Common myeloid progenitor, CD34-positive (primary cell): Measurements from ENCODE around the gene MESP2.
"Not testable (repeated sequence)": the region's sequence is repeated elsewhere in the genome, so short reads cannot be mapped to it uniquely, and the experiment has no call there.

Experiments
- CTCF ChIA-PET: fragments of 350-600 bp; sonication (Branson Sonifier 250); formaldehyde crosslinking; loops from one replicate; lab custom pipeline; 2021; ENCODE audit warnings: antibody characterized with exemption; lab: Charles Lee
- POLR2A ChIA-PET: fragments of 350-600 bp; sonication (Branson Sonifier 250); formaldehyde crosslinking; loops from one replicate; lab custom pipeline; 2021; ENCODE audit warnings: antibody characterized with exemption; lab: Charles Lee
- DNase-seq, 3 donors: peaks; one replicate each; pipeline versions ENCODE4 v3.0.0 to v3.0.0-alpha.2; 2013
- H3K27ac ChIP-seq, 2 experiments: 1 replicate in 1 of 2; 2 replicates in 1 of 2; pipeline ENCODE4 v1.7.0; 2013; ENCODE audit warnings: inconsistent platforms in 2 of 2, low read length in 2 of 2, mild to moderate bottlenecking in 2 of 2, low read depth in 1 of 2, moderate library complexity in 1 of 2; ENCODE audit not compliant: severe bottlenecking in 2 of 2, insufficient read depth in 1 of 2, poor library complexity in 1 of 2
- H3K27me3 ChIP-seq, 5 experiments: replicated peaks in 2 of 5; 1 replicate in 3 of 5; 2 replicates in 2 of 5; pipeline versions ENCODE4 v1.6.1 to v1.7.0; 2013; ENCODE audit warnings: low read length in 4 of 5, mild to moderate bottlenecking in 2 of 5, moderate library complexity in 2 of 5, inconsistent platforms in 1 of 5; ENCODE audit not compliant: insufficient read depth in 5 of 5, control insufficient read depth in 4 of 5
- H3K36me3 ChIP-seq, 4 experiments: 1 replicate in 2 of 4; 2 replicates in 2 of 4; pipeline versions ENCODE4 v1.6.1 to v1.7.0; 2013; ENCODE audit warnings: low read length in 3 of 4, control low read depth in 1 of 4, mild to moderate bottlenecking in 1 of 4; ENCODE audit not compliant: control insufficient read depth in 4 of 4, insufficient read depth in 4 of 4
- H3K4me1 ChIP-seq, 4 experiments: 1 replicate in 3 of 4; 2 replicates in 1 of 4; pipeline versions ENCODE4 v1.6.1 to v1.7.1; 2013; ENCODE audit warnings: low read length in 3 of 4, mild to moderate bottlenecking in 3 of 4, control low read depth in 1 of 4, inconsistent platforms in 1 of 4, moderate library complexity in 1 of 4; ENCODE audit not compliant: control insufficient read depth in 4 of 4, insufficient read depth in 4 of 4; ENCODE audit errors: control extremely low read depth in 1 of 4
- H3K4me3 ChIP-seq, 7 experiments: 1 replicate in 4 of 7; 2 replicates in 3 of 7; pipeline versions ENCODE4 v1.5.1 to v1.7.0; 2013; ENCODE audit warnings: mild to moderate bottlenecking in 7 of 7, low read length in 6 of 7, moderate library complexity in 6 of 7, inconsistent platforms in 2 of 7, low read depth in 2 of 7, control low read depth in 1 of 7; ENCODE audit not compliant: insufficient read depth in 4 of 7, control insufficient read depth in 1 of 7; ENCODE audit errors: extremely low read depth in 1 of 7
- H3K9me3 ChIP-seq, 5 experiments: 1 replicate in 4 of 5; 2 replicates in 1 of 5; pipeline versions ENCODE4 v1.6.1 to v1.7.1; 2013; ENCODE audit warnings: low read length in 4 of 5, mild to moderate bottlenecking in 2 of 5, inconsistent platforms in 1 of 5, low read depth in 1 of 5, moderate library complexity in 1 of 5; ENCODE audit not compliant: control insufficient read depth in 4 of 5, insufficient read depth in 2 of 5; ENCODE audit errors: control extremely low read depth in 1 of 5
- WGBS: methylation state at CpG from one replicate; pipeline ENCODE4 v1.1.5; 2013; ENCODE audit not compliant: insufficient coverage; 5-methylcytosine and 5-hydroxymethylcytosine counted together

MESP2 gene

DNA sequence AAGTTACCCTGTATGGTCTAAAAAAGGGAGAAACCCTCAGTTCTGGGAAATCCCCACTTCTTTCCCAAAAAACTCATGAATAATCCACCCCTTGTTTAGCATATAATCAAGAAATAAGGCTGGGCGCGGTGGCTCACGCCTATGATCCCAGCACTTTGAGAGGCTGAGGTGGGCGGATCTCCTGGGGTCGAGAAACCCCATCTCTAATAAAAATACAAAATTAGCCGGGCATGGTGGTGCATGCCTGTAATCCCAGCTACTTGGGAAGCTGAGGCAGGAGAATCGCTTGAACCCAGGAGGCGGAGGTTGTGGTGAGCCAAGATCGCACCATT is 6.5 kb downstream of the MESP2 start:
- H3K4me1 ChIP-seq = peaks cover 0 to 27% (median 4%) of the 10 kb centered on the region in 4 experiments
- DNase-seq, H3K4me3 ChIP-seq, H3K9me3 ChIP-seq, H3K27me3 ChIP-seq, H3K27ac ChIP-seq: not testable (repeated sequence)
- ChIA-PET CTCF (interaction anchor here (1.2 to 1.8 kb wide), 3 partner anchors 13 to 316 kb away, joined by 3 to 6 read pairs (median 3); no protein-coding TSS in a partner anchor), POLR2A (interaction anchor here (1.5 kb wide), 1 partner anchor 31 kb away, joined by 3 read pairs; no protein-coding TSS in a partner anchor)
- peaks cover 0 to 25% (median 10%) of the 10 kb centered on the region in 4 experiments for H3K36me3 ChIP-seq
- WGBS = 94% methylated on average over 3 of the region's 9 CpGs

DNA sequence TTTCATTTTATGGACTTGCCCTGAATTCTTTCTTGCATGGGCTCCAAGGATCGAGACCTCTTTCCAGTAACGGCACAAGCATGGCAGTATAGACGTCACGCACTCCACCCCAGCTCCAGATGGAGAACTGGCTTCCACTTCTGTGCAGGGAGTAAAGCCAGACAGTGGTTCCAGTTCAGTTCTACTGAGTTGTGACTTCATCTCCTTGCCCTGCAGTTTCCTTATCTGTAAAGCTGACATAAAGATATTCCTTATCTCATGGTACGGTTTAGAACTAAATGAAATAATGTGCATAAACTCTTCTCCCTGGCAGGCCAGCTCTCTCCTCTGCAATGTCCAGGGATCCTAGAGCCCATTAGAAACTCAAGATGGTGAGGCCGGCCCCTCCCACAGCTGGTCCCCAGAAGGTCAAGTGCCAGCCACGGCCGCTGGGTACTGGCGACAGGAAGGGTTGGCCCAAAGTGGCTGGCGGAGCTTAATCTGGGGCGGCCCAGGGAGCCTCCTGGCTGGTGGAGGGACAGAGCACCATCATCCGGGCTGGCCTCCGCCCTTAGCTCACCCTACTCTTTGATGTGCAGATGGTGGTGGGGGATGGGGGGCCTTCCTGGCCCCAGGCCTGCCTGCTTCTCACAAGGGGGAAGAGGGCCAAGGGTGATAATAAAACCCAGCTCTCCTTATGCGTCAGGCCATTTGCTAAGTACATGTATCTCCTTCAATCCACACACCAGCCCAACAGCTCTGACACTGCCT is 7.2 kb downstream of the MESP2 start:
- Histone ChIP-seq H3K27ac (peak overlapping the region in 1 of 2 experiments; percentile 36), H3K4me3 (no peak overlapping the region), H3K27me3 (no peaks in the 10 kb centered on the region), H3K36me3 (peaks cover under 1 to 32% (median 16%) of the 10 kb centered on the region in 4 experiments), H3K4me1 (peaks cover 0 to 27% (median 2%) of the 10 kb centered on the region in 4 experiments), H3K9me3 (peaks cover 0 to 9% (median 5%) of the 10 kb centered on the region in 5 experiments)
- ChIA-PET CTCF (interaction anchor here (1.0 to 1.8 kb wide), 6 partner anchors 12 to 316 kb away, joined by 3 to 7 read pairs (median 4); no protein-coding TSS in a partner anchor), POLR2A (interaction anchor here (1.5 kb wide), 1 partner anchor 30 kb away, joined by 3 read pairs; no protein-coding TSS in a partner anchor)
- peak in 2 of 3 donors; percentile 19 to 28 for DNase-seq
- 97% methylated on average over 11 of the region's 14 CpGs for WGBS

DNA sequence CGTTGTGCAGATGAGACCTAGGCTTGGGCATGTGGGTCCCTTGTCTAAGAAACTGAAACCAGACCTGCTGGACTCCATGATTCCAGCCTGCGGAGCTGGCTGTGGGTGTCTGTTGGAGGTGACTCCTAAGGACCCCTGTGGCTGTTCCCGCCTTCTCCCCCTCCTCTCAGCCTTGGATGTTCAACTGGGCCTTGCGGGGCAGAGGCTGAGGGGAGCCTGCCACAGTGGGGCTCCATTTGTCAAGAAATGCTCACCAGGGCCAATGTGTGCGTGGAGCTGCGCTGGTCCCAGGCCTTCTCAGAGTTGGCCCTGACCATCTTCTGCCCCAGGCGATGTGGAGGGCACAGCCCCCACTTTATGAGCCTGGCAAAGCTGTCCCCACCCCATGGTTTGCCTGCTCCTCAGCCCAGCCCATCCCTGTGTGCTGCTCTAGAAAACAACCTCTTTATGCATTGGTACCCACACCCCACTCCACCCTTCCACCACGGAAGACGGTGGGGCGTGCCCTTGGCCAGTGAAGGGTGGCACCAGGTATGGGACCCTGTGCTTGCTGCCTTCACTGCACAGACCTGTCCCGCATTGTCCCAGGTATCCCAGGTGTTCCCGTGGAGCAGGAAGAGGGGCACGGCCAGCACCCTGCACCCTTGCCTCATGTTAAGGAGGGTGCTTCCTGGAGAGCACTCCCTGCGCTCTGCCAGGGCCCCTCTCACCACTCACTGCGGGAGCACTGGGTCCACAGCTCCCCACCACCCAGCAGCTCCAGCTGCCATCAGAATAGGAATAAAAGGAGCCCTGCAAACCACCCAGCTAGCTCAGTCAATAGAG is 7.9 kb downstream of the MESP2 start:
- ChIA-PET POLR2A (interaction anchor here (0.5 to 1.5 kb wide), 2 partner anchors 12 to 30 kb away, joined by 3 to 5 read pairs; no protein-coding TSS in a partner anchor), CTCF (interaction anchor here (1.0 to 1.8 kb wide), 7 partner anchors 12 to 315 kb away, joined by 3 to 7 read pairs (median 3); no protein-coding TSS in a partner anchor)
- H3K4me1 ChIP-seq = peaks cover 0 to 27% (median 2%) of the 10 kb centered on the region in 4 experiments
- 95% methylated on average over 10 of the region's 15 CpGs for WGBS
- no peak for DNase-seq
- no peak overlapping the region for H3K4me3 ChIP-seq
- peaks cover 0 to 12% (median 7%) of the 10 kb centered on the region in 5 experiments for H3K9me3 ChIP-seq
- peaks cover 2 to 35% (median 20%) of the 10 kb centered on the region in 4 experiments for H3K36me3 ChIP-seq
- no peaks in the 10 kb centered on the region for H3K27me3 ChIP-seq
- H3K27ac ChIP-seq = no peak overlapping the region

DNA sequence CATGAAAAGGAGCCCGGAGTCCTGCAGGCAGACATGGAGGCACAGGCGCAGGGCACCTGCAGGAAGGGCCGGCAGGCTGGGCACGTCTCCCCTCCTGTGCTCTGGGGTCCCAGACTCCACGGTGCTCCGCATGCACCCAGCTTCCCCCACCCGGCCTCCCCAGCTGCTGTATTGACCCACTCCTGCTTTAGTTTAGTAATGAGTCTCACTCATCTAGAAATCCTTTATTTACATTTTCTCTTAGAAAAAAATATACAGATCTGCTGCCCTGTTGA is 8.5 kb downstream of the MESP2 start:
- Histone ChIP-seq H3K9me3 (peaks cover 0 to 12% (median 7%) of the 10 kb centered on the region in 5 experiments), H3K4me3 (no peak overlapping the region), H3K4me1 (peaks cover 0 to 27% (median 2%) of the 10 kb centered on the region in 4 experiments), H3K27ac (no peak overlapping the region), H3K36me3 (peaks cover 2 to 39% (median 22%) of the 10 kb centered on the region in 4 experiments), H3K27me3 (no peaks in the 10 kb centered on the region)
- POLR2A ChIA-PET = interaction anchor here (0.5 kb wide), 1 partner anchor 12 kb away, joined by 5 read pairs; no protein-coding TSS in a partner anchor
- WGBS = 100% methylated on average over 6 of the region's 7 CpGs
- CTCF ChIA-PET = interaction anchor here (1.5 to 1.8 kb wide), 2 partner anchors 13 to 90 kb away, joined by 3 to 7 read pairs; no protein-coding TSS in a partner anchor
- no peak for DNase-seq

DNA sequence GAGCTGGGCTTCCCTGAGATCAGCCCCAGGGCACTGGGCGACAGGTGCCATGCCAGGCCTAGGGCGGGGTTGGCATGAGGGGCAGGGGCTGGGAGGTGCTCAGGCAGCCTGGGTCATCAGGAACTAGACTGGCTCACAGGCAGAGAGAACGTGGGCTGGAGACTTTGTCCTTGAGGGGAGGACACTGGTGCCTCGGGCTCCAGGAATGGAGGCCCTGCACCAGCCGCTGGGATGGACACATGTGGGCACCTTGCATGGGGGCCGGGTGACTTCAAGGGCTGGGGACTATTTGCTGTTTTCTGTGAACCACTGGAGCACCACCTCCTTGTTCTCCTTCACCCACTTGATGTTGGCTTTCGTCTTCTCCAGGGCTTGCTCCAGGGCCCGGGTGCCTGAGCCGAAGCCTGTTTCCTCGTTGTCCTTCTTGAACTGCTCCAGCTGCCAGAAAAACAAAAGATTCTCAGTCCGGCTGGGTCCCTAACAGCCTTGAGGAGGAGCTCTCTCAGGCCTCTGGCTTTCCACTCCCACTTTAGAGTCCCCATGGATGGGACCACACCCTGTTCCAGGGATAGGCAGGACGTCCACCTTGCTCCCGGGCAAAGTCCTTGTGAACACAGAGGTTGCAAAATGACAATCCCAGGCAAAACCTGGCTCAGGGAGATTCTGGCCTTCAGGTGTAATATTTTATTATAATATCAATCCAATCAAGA is 9.1 kb downstream of the MESP2 start:
- no peaks in the 10 kb centered on the region for H3K27me3 ChIP-seq
- ChIA-PET CTCF (interaction anchor here (1.5 to 1.8 kb wide), 2 partner anchors 14 to 89 kb away, joined by 3 to 7 read pairs; no protein-coding TSS in a partner anchor), POLR2A (interaction anchor here (0.5 kb wide), 1 partner anchor 13 kb away, joined by 5 read pairs; no protein-coding TSS in a partner anchor)
- 95% methylated on average over 11 of the region's 13 CpGs for WGBS
- H3K4me3 ChIP-seq = no peak overlapping the region
- H3K9me3 ChIP-seq = peaks cover 0 to 12% (median 7%) of the 10 kb centered on the region in 5 experiments
- DNase-seq = no peak
- H3K36me3 ChIP-seq = peaks cover 4 to 42% (median 23%) of the 10 kb centered on the region in 4 experiments
- H3K27ac ChIP-seq = no peak overlapping the region
- peaks cover 0 to 26% (median 2%) of the 10 kb centered on the region in 4 experiments for H3K4me1 ChIP-seq

- no peak for DNase-seq
- peaks cover 0 to 12% (median 7%) of the 10 kb centered on the region in 5 experiments for H3K9me3 ChIP-seq
- ChIA-PET POLR2A (no interaction called here), CTCF (interaction anchor here (1.5 kb wide), 1 partner anchor 89 kb away, joined by 3 read pairs; no protein-coding TSS in a partner anchor)
- H3K4me1 ChIP-seq = peaks cover 0 to 20% (median 2%) of the 10 kb centered on the region in 4 experiments
- peaks cover 7 to 47% (median 26%) of the 10 kb centered on the region in 4 experiments for H3K36me3 ChIP-seq
- no peaks in the 10 kb centered on the region for H3K27me3 ChIP-seq
- no peak overlapping the region for H3K27ac ChIP-seq
- no peak overlapping the region for H3K4me3 ChIP-seq
Measured at GRCh38 chr15:89785774-89786140, 9.6 kb downstream of the MESP2 start.
